Suprapubic skin (tissue), 4 donors: Measurements from ENCODE around the gene KIF4A.
"Not testable (repeated sequence)": the region's sequence is repeated elsewhere in the genome, so short reads cannot be mapped to it uniquely, and the experiment has no call there.

Experiments
- EP300 ChIP-seq: sonication (generic); formaldehyde crosslinking; IDR thresholded peaks from one replicate; pipeline ENCODE4 v1.6.1; 2017; ENCODE audit warnings: antibody characterized with exemption
- POLR2A ChIP-seq, 2 donors: fragments of 450-650 bp; IDR thresholded peaks; one replicate each; pipeline ENCODE4 v1.6.1; 2017; ENCODE audit warnings: antibody characterized with exemption in 2 of 2, mild to moderate bottlenecking in 2 of 2, moderate library complexity in 2 of 2
- POLR2AphosphoS5 ChIP-seq, 3 donors: sonication (generic); formaldehyde crosslinking; IDR thresholded peaks; one replicate each; pipeline ENCODE4 v1.6.1; 2017; ENCODE audit warnings: antibody characterized with exemption in 3 of 3
- TF ChIP-seq, protein P1 (sequence below), 2 donors: fragments of 200-600 bp in 1 of 2; fragments of 450-650 bp in 1 of 2; sonication (generic) in 1 of 2; IDR thresholded peaks; one replicate each; pipeline ENCODE4 v1.5.1; 2016 to 2019; ENCODE audit warnings: antibody characterized with exemption in 2 of 2, mild to moderate bottlenecking in 1 of 2, moderate library complexity in 1 of 2

DNA sequence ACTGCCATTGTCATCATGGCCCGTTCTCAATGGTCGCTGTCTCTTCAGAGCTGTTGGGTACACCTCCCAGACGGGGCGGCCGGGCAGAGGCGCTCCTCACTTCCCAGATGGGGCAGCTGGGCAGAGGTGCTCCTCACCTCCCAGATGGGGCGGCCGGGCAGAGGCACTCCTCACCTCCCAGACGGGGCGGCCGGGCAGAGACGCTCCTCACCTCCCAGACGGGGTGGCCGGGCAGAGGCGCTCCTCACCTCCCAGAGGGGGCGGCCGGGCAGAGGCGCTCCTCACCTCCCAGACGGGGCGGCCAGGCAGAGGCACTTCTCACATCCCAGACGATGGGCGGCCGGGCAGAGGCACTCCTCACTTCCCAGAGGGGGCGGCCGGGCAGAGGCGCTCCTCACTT, 58.9 kb downstream of the KIF4A start:
- TF ChIP-seq, protein P1, sequence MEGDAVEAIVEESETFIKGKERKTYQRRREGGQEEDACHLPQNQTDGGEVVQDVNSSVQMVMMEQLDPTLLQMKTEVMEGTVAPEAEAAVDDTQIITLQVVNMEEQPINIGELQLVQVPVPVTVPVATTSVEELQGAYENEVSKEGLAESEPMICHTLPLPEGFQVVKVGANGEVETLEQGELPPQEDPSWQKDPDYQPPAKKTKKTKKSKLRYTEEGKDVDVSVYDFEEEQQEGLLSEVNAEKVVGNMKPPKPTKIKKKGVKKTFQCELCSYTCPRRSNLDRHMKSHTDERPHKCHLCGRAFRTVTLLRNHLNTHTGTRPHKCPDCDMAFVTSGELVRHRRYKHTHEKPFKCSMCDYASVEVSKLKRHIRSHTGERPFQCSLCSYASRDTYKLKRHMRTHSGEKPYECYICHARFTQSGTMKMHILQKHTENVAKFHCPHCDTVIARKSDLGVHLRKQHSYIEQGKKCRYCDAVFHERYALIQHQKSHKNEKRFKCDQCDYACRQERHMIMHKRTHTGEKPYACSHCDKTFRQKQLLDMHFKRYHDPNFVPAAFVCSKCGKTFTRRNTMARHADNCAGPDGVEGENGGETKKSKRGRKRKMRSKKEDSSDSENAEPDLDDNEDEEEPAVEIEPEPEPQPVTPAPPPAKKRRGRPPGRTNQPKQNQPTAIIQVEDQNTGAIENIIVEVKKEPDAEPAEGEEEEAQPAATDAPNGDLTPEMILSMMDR (IDR thresholded peaks at IDR 0.05) = not testable (repeated sequence)
- TF ChIP-seq EP300; POLR2A (IDR thresholded peaks at IDR 0.05); POLR2AphosphoS5 (IDR thresholded peaks at IDR 0.05): not testable (repeated sequence)
